Kidney (tissue), 14 donors: ENCODE measurements around the gene DNAJC19. TPM values are rescaled to one million over a fixed set of nuclear protein-coding genes. Genes with fewer than 3 reads are reported as not detected.

ENCODE experiments used
- DNase-seq, 5 donors: peaks; one replicate each; pipeline ENCODE4 v3.0.0-alpha.2; 2013 to 2020
- FAIRE-seq: peaks from 2 replicates; lab custom pipeline; 2012; peaks lifted over from hg19 to GRCh38; lab: Jason Lieb, UNC
- H3K27ac ChIP-seq, 2 donors: one replicate each; pipeline ENCODE4 v1.7.0; 2013; ENCODE audit warnings: low read depth in 2 of 2, low read length in 2 of 2, inconsistent platforms in 1 of 2
- H3K27me3 ChIP-seq: one replicate; pipeline ENCODE4 v1.7.1; 2013; ENCODE audit warnings: low read length, inconsistent platforms; ENCODE audit not compliant: control insufficient read depth, insufficient read depth
- H3K36me3 ChIP-seq, 3 donors: one replicate each; pipeline versions ENCODE4 v1.7.0 to v1.7.1; 2013; ENCODE audit warnings: low read length in 3 of 3, control low read depth in 1 of 3, inconsistent platforms in 1 of 3; ENCODE audit not compliant: insufficient read depth in 3 of 3, control insufficient read depth in 2 of 3
- H3K4me1 ChIP-seq, 3 donors: one replicate each; pipeline versions ENCODE4 v1.7.0 to v1.7.1; 2013; ENCODE audit warnings: low read length in 3 of 3, inconsistent platforms in 1 of 3, low read depth in 1 of 3; ENCODE audit not compliant: control insufficient read depth in 2 of 3, insufficient read depth in 2 of 3
- H3K4me3 ChIP-seq, 3 donors: one replicate each; pipeline versions ENCODE4 v1.7.0 to v1.8.1; 2013; ENCODE audit warnings: low read length in 3 of 3, control low read depth in 1 of 3, inconsistent platforms in 1 of 3
- H3K9ac ChIP-seq, 3 donors: one replicate each; pipeline versions ENCODE4 v1.7.0 to v1.7.1; 2013; ENCODE audit warnings: low read length in 3 of 3, control low read depth in 1 of 3, inconsistent platforms in 1 of 3
- H3K9me3 ChIP-seq, 3 donors: one replicate each; pipeline versions ENCODE4 v1.7.0 to v1.7.1; 2013; ENCODE audit warnings: low read length in 3 of 3, control low read depth in 1 of 3, inconsistent platforms in 1 of 3; ENCODE audit not compliant: control insufficient read depth in 2 of 3, insufficient read depth in 1 of 3
- intact Hi-C: fragments of 100-400 bp; cut with DNase I; formaldehyde crosslinking; loops from one replicate; pipeline ENCODE4 v1.11.1; 2022
- polyA plus RNA-seq: library from polyadenylated mRNA; stranded (reverse); fragments of 350-450 nt; fragmentation: Illumina TruSeq; extraction: RNeasy Lipid Tissue Mini Kit (QIAGEN cat#74804); gene quantifications from one replicate; pipeline ENCODE4 v1.2.3, GENCODE V29; 2014; ENCODE audit warnings: low read depth, low replicate concordance; ENCODE audit not compliant: insufficient read depth
- total RNA-seq: library from RNA; stranded (reverse); fragmentation: NEBNext Ultra II Directional; extraction: Animal tissue kit (Norgen Biotek cat#: 25700); gene quantifications from one replicate; pipeline ENCODE4 v1.2.1, GENCODE V29; 2021
- TF ChIP-seq, protein P1 (sequence below): IDR thresholded peaks from 3 replicates; pipeline ENCODE4 v1.5.1; 2012; ENCODE audit warnings: mild to moderate bottlenecking, moderate library complexity, borderline replicate concordance; ENCODE audit not compliant: insufficient read depth; ENCODE audit errors: extremely low read depth
- donor health status: control.
- donor health status: control.
- donor health status: control.
- donor health status: control.
- donor health status: control.
- donor health status: DM: yes; HTN: yes; CAD: no.
- donor health status: Normal renal cell carcinoma (clear cell type).

DNAJC19 gene
- total and polyA plus RNA-seq, 2 donors from 2014 or later: 48.4 to 120 TPM

DNA sequence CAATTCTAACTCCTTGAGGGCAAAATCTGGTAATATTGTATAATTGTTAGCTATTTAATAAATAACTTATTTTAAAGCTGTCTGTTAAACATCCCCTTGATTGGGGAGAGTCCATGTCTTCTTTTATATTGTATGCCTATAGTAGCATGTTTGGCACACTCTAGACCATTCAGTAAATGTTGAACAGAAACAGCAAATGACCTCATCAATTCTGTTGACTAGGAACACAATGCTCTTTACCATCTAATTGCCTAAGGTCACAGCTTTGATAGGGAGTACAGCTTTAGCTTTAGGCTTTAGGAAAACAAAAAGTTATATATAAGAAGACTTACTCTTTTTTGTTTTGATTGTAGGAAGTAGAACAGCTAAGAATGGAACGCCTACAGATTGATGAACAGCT is 27.0 kb downstream of the DNAJC19 start:
- FAIRE-seq: no peak
- H3K9ac ChIP-seq: no peak overlapping the region
- no peak overlapping the region for H3K27ac ChIP-seq
- no peak for DNase-seq
- H3K36me3 ChIP-seq: peaks cover 2 to 33% (median 4%) of the 10 kb centered on the region in 3 donors
- H3K4me1 ChIP-seq: no peaks in the 10 kb centered on the region
- H3K9me3 ChIP-seq: no peaks in the 10 kb centered on the region
- H3K4me3 ChIP-seq: no peak overlapping the region
- intact Hi-C loops: no loop called here
- H3K27me3 ChIP-seq: no peaks in the 10 kb centered on the region
- TF ChIP-seq, protein P1, sequence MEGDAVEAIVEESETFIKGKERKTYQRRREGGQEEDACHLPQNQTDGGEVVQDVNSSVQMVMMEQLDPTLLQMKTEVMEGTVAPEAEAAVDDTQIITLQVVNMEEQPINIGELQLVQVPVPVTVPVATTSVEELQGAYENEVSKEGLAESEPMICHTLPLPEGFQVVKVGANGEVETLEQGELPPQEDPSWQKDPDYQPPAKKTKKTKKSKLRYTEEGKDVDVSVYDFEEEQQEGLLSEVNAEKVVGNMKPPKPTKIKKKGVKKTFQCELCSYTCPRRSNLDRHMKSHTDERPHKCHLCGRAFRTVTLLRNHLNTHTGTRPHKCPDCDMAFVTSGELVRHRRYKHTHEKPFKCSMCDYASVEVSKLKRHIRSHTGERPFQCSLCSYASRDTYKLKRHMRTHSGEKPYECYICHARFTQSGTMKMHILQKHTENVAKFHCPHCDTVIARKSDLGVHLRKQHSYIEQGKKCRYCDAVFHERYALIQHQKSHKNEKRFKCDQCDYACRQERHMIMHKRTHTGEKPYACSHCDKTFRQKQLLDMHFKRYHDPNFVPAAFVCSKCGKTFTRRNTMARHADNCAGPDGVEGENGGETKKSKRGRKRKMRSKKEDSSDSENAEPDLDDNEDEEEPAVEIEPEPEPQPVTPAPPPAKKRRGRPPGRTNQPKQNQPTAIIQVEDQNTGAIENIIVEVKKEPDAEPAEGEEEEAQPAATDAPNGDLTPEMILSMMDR: no peak

DNA sequence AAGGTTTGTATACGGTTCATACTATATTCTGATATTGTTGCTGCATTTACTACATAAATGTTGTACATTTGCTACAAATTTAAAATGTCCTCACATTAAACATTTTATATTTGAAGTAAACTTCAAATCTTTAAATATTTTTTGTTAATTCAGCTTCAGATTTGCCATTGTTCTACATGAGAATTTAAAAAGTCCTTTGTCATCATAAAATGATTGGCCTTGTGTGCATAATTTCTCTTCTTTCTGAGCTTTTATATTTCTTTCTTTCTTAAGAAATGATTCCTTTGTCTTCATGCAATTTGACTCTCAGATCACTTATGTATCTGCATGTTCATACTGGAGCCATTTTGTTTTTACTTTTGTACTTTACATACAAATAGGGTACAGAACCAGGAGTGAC is 28.0 kb downstream of the DNAJC19 start:
- DNase-seq (no peak), FAIRE-seq (no peak)
- Histone ChIP-seq H3K4me1 (no peaks in the 10 kb centered on the region), H3K27me3 (no peaks in the 10 kb centered on the region), H3K36me3 (peaks cover 2 to 36% (median 7%) of the 10 kb centered on the region in 3 donors), H3K9ac (no peak overlapping the region), H3K27ac (no peak overlapping the region), H3K9me3 (no peaks in the 10 kb centered on the region), H3K4me3 (no peak overlapping the region)
- TF ChIP-seq, protein P1: no peak
- intact Hi-C loops: no loop called here

DNA sequence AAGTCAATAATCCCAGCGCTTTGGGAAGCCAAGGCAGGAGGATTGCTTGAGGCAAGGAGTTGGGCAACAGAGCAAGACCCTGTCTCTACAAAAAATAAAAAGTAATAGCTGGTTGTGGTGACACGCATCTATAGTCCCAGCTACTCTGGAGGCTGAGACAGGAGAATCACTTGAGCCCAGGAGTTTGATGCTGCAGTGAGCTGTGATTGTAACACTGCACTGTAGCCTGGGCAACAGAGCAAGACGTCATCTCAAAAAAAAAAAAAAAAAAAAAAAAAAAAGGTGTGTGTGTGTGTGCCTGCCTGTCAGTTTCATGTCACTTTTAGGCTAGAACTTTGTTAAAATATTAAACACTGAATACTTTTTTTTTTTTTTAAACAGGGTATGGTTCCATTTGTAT is 28.4 kb downstream of the DNAJC19 start:
- FAIRE-seq (no peak), DNase-seq (no peak)
- H3K4me1 ChIP-seq: no peaks in the 10 kb centered on the region
- H3K27me3 ChIP-seq: no peaks in the 10 kb centered on the region
- no peak overlapping the region for H3K4me3 ChIP-seq
- intact Hi-C loops: no loop called here
- no peak overlapping the region for H3K27ac ChIP-seq
- H3K9me3 ChIP-seq: no peaks in the 10 kb centered on the region
- no peak overlapping the region for H3K9ac ChIP-seq
- TF ChIP-seq, protein P1: no peak
- peaks cover 5 to 36% (median 7%) of the 10 kb centered on the region in 3 donors for H3K36me3 ChIP-seq

DNA sequence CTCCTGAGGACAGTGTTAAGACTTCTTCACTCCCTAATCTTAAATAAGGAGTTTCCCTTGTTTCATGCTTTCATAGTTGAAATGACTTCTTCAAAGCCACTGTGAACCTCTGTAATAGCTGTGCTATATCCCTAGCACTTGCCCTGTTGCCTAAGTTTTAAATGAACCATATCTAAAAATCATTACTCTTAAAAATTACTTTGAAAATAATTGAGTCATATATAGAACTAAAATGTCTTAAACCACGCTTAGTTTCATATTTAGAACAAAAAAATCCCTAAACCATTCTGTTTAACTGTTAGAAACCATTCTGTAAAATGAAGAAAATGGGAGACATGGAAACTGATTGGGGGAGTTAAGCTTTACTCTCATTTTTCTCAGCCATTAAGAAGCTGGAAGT is 29.8 kb downstream of the DNAJC19 start:
- intact Hi-C loops: no loop called here
- H3K4me3 ChIP-seq: no peak overlapping the region
- no peaks in the 10 kb centered on the region for H3K27me3 ChIP-seq
- H3K9me3 ChIP-seq: no peaks in the 10 kb centered on the region
- FAIRE-seq: no peak
- H3K36me3 ChIP-seq: peaks cover 5 to 35% (median 7%) of the 10 kb centered on the region in 3 donors
- TF ChIP-seq, protein P1: no peak
- no peaks in the 10 kb centered on the region for H3K4me1 ChIP-seq
- no peak for DNase-seq
- no peak overlapping the region for H3K9ac ChIP-seq
- no peak overlapping the region for H3K27ac ChIP-seq
